ENCODE measurements around the gene ZDHHC16. TPM values are rescaled to one million over a fixed set of nuclear protein-coding genes. Genes with fewer than 3 reads are reported as not detected.

The ZDHHC16 gene
- total and polyA plus RNA-seq, 7 donors, result 19.7 to 44.9 (median 23.3) TPM

- DNase-seq (no peak), ATAC-seq (no peak)
- Histone ChIP-seq H3K36me3 (ENCODE audit: insufficient read depth in 1 of 2, low read depth in 1 of 2) (no peaks in the 10 kb centered on the region), H3K27me3 (ENCODE audit: insufficient read depth in 3 of 3, low read length in 2 of 3) (no peaks in the 10 kb centered on the region), H3K4me3 (no peak overlapping the region), H3K4me1 (no peaks in the 10 kb centered on the region), H3K27ac (no peak overlapping the region), H3K9me3 (no peaks in the 10 kb centered on the region)
- TF ChIP-seq CTCF (IDR thresholded peaks at IDR 0.05), result no peak
- intact Hi-C loops (cut with DNase I), result loop anchor here in 1 of 2 donors (10.0 kb wide), 1 partner anchor 207 kb away; no protein-coding TSS in a partner anchor
- WGBS, 3 donors, result 82 to 90% (median 85%) methylated on average over 2 of the region's 2 CpGs
Observed at GRCh38 chr10:97407952-97408248, 38.1 kb upstream of the ZDHHC16 start.

GRCh38 chr10:97408496-97408992 is 37.4 kb upstream of the ZDHHC16 start:
- no peaks in the 10 kb centered on the region for H3K36me3 ChIP-seq (ENCODE audit: insufficient read depth in 1 of 2, low read depth in 1 of 2)
- H3K9me3 ChIP-seq, result no peaks in the 10 kb centered on the region
- H3K4me1 ChIP-seq, result no peaks in the 10 kb centered on the region
- H3K27me3 ChIP-seq (ENCODE audit: insufficient read depth in 3 of 3, low read length in 2 of 3), result no peaks in the 10 kb centered on the region
- ATAC-seq (no peak), DNase-seq (no peak)
- no peak overlapping the region for H3K27ac ChIP-seq
- no peak for TF ChIP-seq CTCF (IDR thresholded peaks at IDR 0.05)
- WGBS, 3 donors, result 78 to 83% (median 82%) methylated on average over 10 of the region's 10 CpGs
- intact Hi-C loops (cut with DNase I), result loop anchor here in 1 of 2 donors (10.0 kb wide), 1 partner anchor 206 kb away; no protein-coding TSS in a partner anchor
- H3K4me3 ChIP-seq, result no peak overlapping the region

GRCh38 chr10:97411406-97411805 is 34.6 kb upstream of the ZDHHC16 start:
- H3K4me3 ChIP-seq, result no peak overlapping the region
- no peaks in the 10 kb centered on the region for H3K27me3 ChIP-seq (ENCODE audit: insufficient read depth in 3 of 3, low read length in 2 of 3)
- no peak overlapping the region for H3K27ac ChIP-seq
- no peaks in the 10 kb centered on the region for H3K9me3 ChIP-seq
- DNase-seq, result no peak
- intact Hi-C loops (cut with DNase I), result no loop called here
- 73 to 79% (median 74%) methylated on average over 4 of the region's 4 CpGs for WGBS, 3 donors
- no peak for TF ChIP-seq CTCF (IDR thresholded peaks at IDR 0.05)
- H3K4me1 ChIP-seq, result no peaks in the 10 kb centered on the region
- ATAC-seq, result no peak
- H3K36me3 ChIP-seq (ENCODE audit: insufficient read depth in 1 of 2, low read depth in 1 of 2), result no peaks in the 10 kb centered on the region

GRCh38 chr10:97412891-97413304 is 33.1 kb upstream of the ZDHHC16 start:
- intact Hi-C loops (cut with DNase I), result no loop called here

More at GRCh38 chr10:97412891-97413304, 33.1 kb upstream of the ZDHHC16 start:
- H3K36me3 ChIP-seq (ENCODE audit: insufficient read depth in 1 of 2, low read depth in 1 of 2), result no peaks in the 10 kb centered on the region
- DNase-seq, result no peak
- H3K4me1 ChIP-seq, result no peaks in the 10 kb centered on the region
- H3K27me3 ChIP-seq (ENCODE audit: insufficient read depth in 3 of 3, low read length in 2 of 3), result no peaks in the 10 kb centered on the region
- 86 to 94% (median 91%) methylated on average over 10 of the region's 10 CpGs for WGBS, 3 donors
- no peak overlapping the region for H3K4me3 ChIP-seq
- TF ChIP-seq CTCF (IDR thresholded peaks at IDR 0.05), result no peak
- ATAC-seq, result no peak
- H3K27ac ChIP-seq, result no peak overlapping the region
- H3K9me3 ChIP-seq, result no peaks in the 10 kb centered on the region

Data from psoas muscle (tissue), 8 donors.